T-cell (primary cell): ENCODE measurements around the gene TARBP2. TPM values are rescaled to one million over a fixed set of nuclear protein-coding genes. Genes with fewer than 3 reads are reported as not detected.
"Not testable (repeated sequence)": the region's sequence is repeated elsewhere in the genome, so short reads cannot be mapped to it uniquely, and the experiment has no call there.

Source experiments
- ATAC-seq, 4 experiments: fragments of 200-7000 bp in 3 of 4; fragments of 150-1000 bp in 1 of 4; cut with Tn5 transposase; replicated peaks in 1 of 4; 1 replicate in 3 of 4; 2 replicates in 1 of 4; pipeline ENCODE4 v1.10.0; 2021; ENCODE audit warnings: moderate library complexity in 3 of 4, mild to moderate bottlenecking in 2 of 4, moderate number of reproducible peaks in 1 of 4
- CTCF ChIA-PET, 2 donors: fragments of 300-600 bp; sonication (Branson Sonifier 250); formaldehyde crosslinking; loops; one replicate each; lab custom pipeline; 2022; ENCODE audit warnings: antibody characterized with exemption in 2 of 2; lab: Charles Lee
- POLR2A ChIA-PET, 2 donors: fragments of 300-600 bp; sonication (Branson Sonifier 250); formaldehyde crosslinking; loops; one replicate each; lab custom pipeline; 2022; ENCODE audit warnings: antibody characterized with exemption in 2 of 2; lab: Charles Lee
- DNase-seq, 35 experiments: peaks; one replicate each; pipeline versions ENCODE4 v3.0.0 to v3.0.0-alpha.2; 2013 to 2023
- H3K27ac ChIP-seq: one replicate; pipeline ENCODE4 v1.5.1; 2013; ENCODE audit warnings: low read length
- H3K27me3 ChIP-seq, 2 experiments: replicated peaks in 1 of 2; 1 replicate in 1 of 2; 2 replicates in 1 of 2; pipeline versions ENCODE4 v1.6.1 to v1.7.0; 2013; ENCODE audit warnings: low read length in 1 of 2, mixed read lengths in 1 of 2; ENCODE audit not compliant: control insufficient read depth in 2 of 2, insufficient read depth in 2 of 2; ENCODE audit errors: extremely low read depth in 1 of 2
- H3K36me3 ChIP-seq, 2 donors: 1 replicate in 1 of 2; 2 replicates in 1 of 2; pipeline versions ENCODE4 v1.6.1 to v1.7.0; 2013; ENCODE audit warnings: low read length in 1 of 2; ENCODE audit not compliant: control insufficient read depth in 2 of 2, insufficient read depth in 1 of 2; ENCODE audit errors: extremely low read depth in 1 of 2
- H3K4me1 ChIP-seq, 2 experiments: 1 replicate in 1 of 2; 2 replicates in 1 of 2; pipeline versions ENCODE4 v1.6.1 to v1.7.0; 2013; ENCODE audit warnings: low read length in 2 of 2, mixed read lengths in 1 of 2; ENCODE audit not compliant: insufficient read depth in 2 of 2, control insufficient read depth in 1 of 2; ENCODE audit errors: extremely low read depth in 1 of 2
- H3K4me3 ChIP-seq, 2 donors: 1 replicate in 1 of 2; 2 replicates in 1 of 2; pipeline versions ENCODE4 v1.5.1 to v1.7.0; 2013; ENCODE audit warnings: mild to moderate bottlenecking in 2 of 2, low read length in 1 of 2, moderate library complexity in 1 of 2; ENCODE audit not compliant: control insufficient read depth in 1 of 2; ENCODE audit errors: extremely low read depth in 1 of 2
- H3K9me3 ChIP-seq: 2 replicates; pipeline ENCODE4 v1.7.0; 2013
- H3K27ac Mint-ChIP-seq, 2 donors: one replicate each; pipeline ENCODE4 v1.8.0; 2020 to 2021; ENCODE audit warnings: mild to moderate bottlenecking in 2 of 2, mixed read lengths in 2 of 2
- H3K27me3 Mint-ChIP-seq, 2 donors: one replicate each; pipeline ENCODE4 v1.8.0; 2021 to 2022; ENCODE audit warnings: mixed read lengths in 2 of 2
- H3K36me3 Mint-ChIP-seq: one replicate; pipeline ENCODE4 v1.8.0; 2021; ENCODE audit warnings: mixed read lengths
- H3K4me1 Mint-ChIP-seq, 3 donors: one replicate each; pipeline ENCODE4 v1.8.0; 2020 to 2022; ENCODE audit warnings: mixed read lengths in 3 of 3, mild to moderate bottlenecking in 1 of 3
- H3K4me3 Mint-ChIP-seq, 3 donors: one replicate each; pipeline ENCODE4 v1.8.0; 2020 to 2022; ENCODE audit warnings: mild to moderate bottlenecking in 3 of 3, mixed read lengths in 3 of 3, moderate library complexity in 3 of 3
- H3K9me3 Mint-ChIP-seq, 3 donors: one replicate each; pipeline ENCODE4 v1.8.0; 2020 to 2022; ENCODE audit warnings: mixed read lengths in 3 of 3
- WGBS: methylation state at CpG from one replicate; pipeline ENCODE4 v1.1.5; 2013; ENCODE audit warnings: missing lambda C conversion rate; ENCODE audit not compliant: insufficient coverage; 5-methylcytosine and 5-hydroxymethylcytosine counted together
- total RNA-seq, 35 experiments: library from RNA in 6 of 35; stranded (reverse) in 6 of 35; fragments of 120-200 nt in 1 of 35; gene quantifications; one replicate each; pipeline versions ENCODE4 v1.2.1 to v1.2.4 and lab custom pipeline; 2013 to 2026

TARBP2 gene
- total RNA-seq, 5 donors from 2014 or later (not counting 1 experiment from before 2014, with no cell fraction given): 31.4 to 44.7 (median 39.1) TPM

GRCh38 chr12:53536962-53537361 lies 35.9 kb downstream of the TARBP2 start:
- Mint-ChIP-seq H3K9me3 (no peaks in the 10 kb centered on the region), H3K4me1 (no peaks in the 10 kb centered on the region), H3K27me3 (no peaks in the 10 kb centered on the region), H3K36me3 (peaks cover 43% of the 10 kb centered on the region), H3K27ac (no peak overlapping the region), H3K4me3 (no peak overlapping the region)
- Histone ChIP-seq H3K9me3 (no peaks in the 10 kb centered on the region), H3K4me1 (no peaks in the 10 kb centered on the region), H3K4me3 (no peak overlapping the region), H3K36me3 (peaks cover 16 to 76% of the 10 kb centered on the region in 2 donors), H3K27ac (no peak overlapping the region), H3K27me3 (no peaks in the 10 kb centered on the region)
- WGBS: no CpG with 5 or more reads among the region's 3 CpGs
- CTCF ChIA-PET: no interaction called here
- no peak for ATAC-seq
- DNase-seq: no peak
- POLR2A ChIA-PET: no interaction called here

GRCh38 chr12:53538209-53538689 lies 37.2 kb downstream of the TARBP2 start:
- ATAC-seq: no peak
- POLR2A ChIA-PET: no interaction called here
- no CpG with 5 or more reads among the region's 1 CpG for WGBS

GRCh38 chr12:53539526-53539925 lies 38.4 kb downstream of the TARBP2 start:
- H3K36me3 ChIP-seq: peaks cover 14 to 58% of the 10 kb centered on the region in 2 donors
- H3K4me3 ChIP-seq: no peak overlapping the region
- Mint-ChIP-seq H3K27me3 (no peaks in the 10 kb centered on the region), H3K36me3 (peaks cover 27% of the 10 kb centered on the region), H3K4me1 (peaks cover 7 to 9% (median 9%) of the 10 kb centered on the region in 3 donors), H3K4me3 (no peak overlapping the region), H3K9me3 (no peaks in the 10 kb centered on the region), H3K27ac (no peak overlapping the region)
- CTCF ChIA-PET: no interaction called here
- ATAC-seq: no peak
- H3K27me3 ChIP-seq: no peaks in the 10 kb centered on the region
- peaks cover 4% of the 10 kb centered on the region in 2 experiments for H3K4me1 ChIP-seq
- no peak for DNase-seq
- no peaks in the 10 kb centered on the region for H3K9me3 ChIP-seq
- no peak overlapping the region for H3K27ac ChIP-seq
- 84% methylated on average over 3 of the region's 3 CpGs for WGBS
- POLR2A ChIA-PET: no interaction called here

More at GRCh38 chr12:53538209-53538689, 37.2 kb downstream of the TARBP2 start:
- H3K36me3 Mint-ChIP-seq: peaks cover 34% of the 10 kb centered on the region
- Histone ChIP-seq H3K4me1 (no peaks in the 10 kb centered on the region), H3K36me3 (peaks cover 11 to 71% of the 10 kb centered on the region in 2 donors), H3K27me3 (no peaks in the 10 kb centered on the region), H3K9me3 (no peaks in the 10 kb centered on the region), H3K4me3 (no peak overlapping the region), H3K27ac (no peak overlapping the region)
- H3K9me3 Mint-ChIP-seq: no peaks in the 10 kb centered on the region
- no peak overlapping the region for H3K27ac Mint-ChIP-seq
- H3K4me3 Mint-ChIP-seq: no peak overlapping the region
- peaks cover 0 to under 1% (median 0%) of the 10 kb centered on the region in 3 donors for H3K4me1 Mint-ChIP-seq
- no peaks in the 10 kb centered on the region for H3K27me3 Mint-ChIP-seq
- CTCF ChIA-PET: no interaction called here
- no peak for DNase-seq

GRCh38 chr12:53543539-53543938 lies 42.5 kb downstream of the TARBP2 start:
- H3K9me3 Mint-ChIP-seq: no peaks in the 10 kb centered on the region
- H3K4me1 Mint-ChIP-seq: peaks cover 7 to 14% (median 9%) of the 10 kb centered on the region in 3 donors
- H3K9me3 ChIP-seq: no peaks in the 10 kb centered on the region
- ChIA-PET POLR2A (no interaction called here), CTCF (interaction anchor here (0.6 to 2.2 kb wide), 11 partner anchors 8 to 222 kb away, joined by 3 to 35 read pairs (median 3); partner anchors contain the start of genes AAAS (in 1 of the 2) and ATP5MC2 (in 1 of the 2))
- peak overlapping the region; percentile 15 for H3K27ac ChIP-seq
- no peak overlapping the region for H3K4me3 Mint-ChIP-seq
- H3K27me3 Mint-ChIP-seq: no peaks in the 10 kb centered on the region
- H3K27ac Mint-ChIP-seq: peak overlapping the region; percentile 84 to 85
- WGBS: 60% methylated on average over 1 of the region's 5 CpGs
- no peak overlapping the region for H3K4me3 ChIP-seq
- DNase-seq (peak in 33 of 35 experiments; percentile 3 to 72 (median 45)), ATAC-seq (peak; percentile 88 to 93 (median 91))
- H3K4me1 ChIP-seq: peaks cover 4% of the 10 kb centered on the region in 2 experiments
- no peaks in the 10 kb centered on the region for H3K27me3 ChIP-seq
- H3K36me3 ChIP-seq: peaks cover 3 to 35% of the 10 kb centered on the region in 2 donors
- H3K36me3 Mint-ChIP-seq: peaks cover 9% of the 10 kb centered on the region

GRCh38 chr12:53548354-53548753 lies 47.3 kb downstream of the TARBP2 start:
- H3K27me3 Mint-ChIP-seq, H3K4me3 ChIP-seq, H3K9me3 ChIP-seq, CTCF ChIA-PET, H3K27me3 ChIP-seq, H3K9me3 Mint-ChIP-seq, DNase-seq, H3K4me3 Mint-ChIP-seq, POLR2A ChIA-PET, H3K27ac ChIP-seq, H3K27ac Mint-ChIP-seq, ATAC-seq: not testable (repeated sequence)
- 94% methylated on average over 2 of the region's 6 CpGs for WGBS
- Mint-ChIP-seq H3K4me1 (peaks cover 15 to 25% (median 23%) of the 10 kb centered on the region in 3 donors), H3K36me3 (peaks cover 25% of the 10 kb centered on the region)
- Histone ChIP-seq H3K4me1 (peaks cover 4 to 12% of the 10 kb centered on the region in 2 experiments), H3K36me3 (peaks cover 3 to 35% of the 10 kb centered on the region in 2 donors)

- H3K4me3 ChIP-seq, H3K9me3 Mint-ChIP-seq, ATAC-seq, H3K4me1 ChIP-seq, POLR2A ChIA-PET, H3K27me3 Mint-ChIP-seq, CTCF ChIA-PET, H3K4me3 Mint-ChIP-seq, H3K27ac ChIP-seq, H3K27ac Mint-ChIP-seq, DNase-seq, H3K9me3 ChIP-seq, H3K27me3 ChIP-seq: not testable (repeated sequence)
- peaks cover 6 to 19% (median 11%) of the 10 kb centered on the region in 3 donors for H3K4me1 Mint-ChIP-seq
- WGBS: no CpG with 5 or more reads among the region's 8 CpGs
- peaks cover 25% of the 10 kb centered on the region for H3K36me3 Mint-ChIP-seq
- peaks cover 0 to 35% of the 10 kb centered on the region in 2 donors for H3K36me3 ChIP-seq
These were observed 49.0 kb downstream of the TARBP2 start for GRCh38 chr12:53550131-53550530.
